ENCODE data around the gene COL7A1. TPM values are rescaled to one million over a fixed set of nuclear protein-coding genes. Genes with fewer than 3 reads are reported as not detected.

Gene COL7A1
- total and polyA plus RNA-seq, 2 of the 8 experiments (the other 6 are each of a cell fraction or from before 2014, with no cell fraction given): 10.7 to 13.9 TPM

DNA sequence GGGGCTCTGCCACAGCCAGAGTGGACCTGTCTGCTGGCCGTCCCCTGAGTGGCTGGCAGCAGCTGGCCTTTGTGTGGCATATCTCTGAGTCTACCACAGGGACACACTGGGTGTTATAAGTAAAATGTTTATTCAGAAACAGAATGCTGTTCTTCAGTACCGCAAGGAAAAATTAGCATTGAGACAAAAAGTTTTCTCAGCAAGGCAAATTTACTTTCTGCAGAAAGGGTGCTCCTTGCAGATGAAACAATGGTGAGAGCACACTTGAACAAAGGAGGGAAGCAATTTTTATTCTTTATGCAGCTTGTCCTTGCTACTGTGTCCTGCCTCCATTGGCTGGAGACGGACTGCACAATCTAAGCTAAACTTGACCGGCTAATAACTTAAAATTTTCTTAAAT is 22.4 kb upstream of the COL7A1 start (continued):
- TF ChIP-seq CEBPB (IDR thresholded peaks at IDR 0.05; ENCODE audit: low read depth, low read length): no peak
- TF ChIP-seq KDM4A (IDR thresholded peaks at IDR 0.05; ENCODE audit: low read depth, low read length, severe bottlenecking): no peak
- no peak for TF ChIP-seq SUZ12 (IDR thresholded peaks at IDR 0.05; ENCODE audit: low read length)
- TF ChIP-seq FOSL1 (IDR thresholded peaks at IDR 0.05; ENCODE audit: insufficient read depth, low read depth, low read length): no peak
- TF ChIP-seq TAF1 (IDR thresholded peaks at IDR 0.05; ENCODE audit: low read depth, low read length): no peak
- TF ChIP-seq BACH1 (IDR thresholded peaks at IDR 0.05; ENCODE audit: low read length): no peak

Data from H1 (cell line).